Head of caudate nucleus (tissue), 42 donors: Measurements from ENCODE around the gene TSPAN32.
"Not testable (repeated sequence)": the region's sequence is repeated elsewhere in the genome, so short reads cannot be mapped to it uniquely, and the experiment has no call there.

Experiments
- DNase-seq, 42 donors: peaks; one replicate each; pipeline versions ENCODE4 v3.0.0 to v3.0.0-alpha.2; 2020 to 2021; ENCODE audit warnings: mixed read lengths in 7 of 42
- intact Hi-C: fragments of 100-400 bp; cut with DNase I; formaldehyde crosslinking; loops from one replicate; pipeline ENCODE4 v1.15.0; 2022

The TSPAN32 gene

GRCh38 chr11:2318123-2318522 lies 16.3 kb downstream of the TSPAN32 start:
- no peak for DNase-seq
- intact Hi-C loops, result loop anchor here (10.0 kb wide), 1 partner anchor 57 kb away; the partner anchor contains the start of gene CD81

DNA sequence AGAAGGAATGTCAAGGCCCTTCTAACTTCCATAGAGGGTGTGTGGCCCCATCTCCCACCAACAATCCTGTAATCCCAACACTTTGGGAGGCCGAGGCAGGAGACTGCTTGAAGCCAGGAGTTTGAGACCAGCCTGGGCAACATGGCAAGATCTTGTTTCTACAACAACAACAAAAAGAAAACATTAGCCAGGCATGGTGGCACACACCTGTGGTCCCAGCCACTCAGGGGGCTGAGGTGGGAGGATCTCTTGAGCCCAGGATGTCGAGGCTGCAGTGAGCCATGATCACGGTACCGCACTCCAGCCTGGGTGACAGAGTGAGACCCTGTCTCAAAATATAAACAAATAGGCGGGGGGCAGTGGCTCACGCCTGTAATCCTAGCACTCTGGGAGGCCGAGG lies 16.9 kb downstream of the TSPAN32 start:
- no peak for DNase-seq
- intact Hi-C loops, result loop anchor here (10.0 kb wide), 1 partner anchor 56 kb away; the partner anchor contains the start of gene CD81

GRCh38 chr11:2319791-2320472 lies 18.1 kb downstream of the TSPAN32 start:
- peak in 2 of 42 donors; percentile 13 to 24 for DNase-seq
- intact Hi-C loops, result loop anchor here (10.0 kb wide), 1 partner anchor 55 kb away; the partner anchor contains the start of gene CD81

DNA sequence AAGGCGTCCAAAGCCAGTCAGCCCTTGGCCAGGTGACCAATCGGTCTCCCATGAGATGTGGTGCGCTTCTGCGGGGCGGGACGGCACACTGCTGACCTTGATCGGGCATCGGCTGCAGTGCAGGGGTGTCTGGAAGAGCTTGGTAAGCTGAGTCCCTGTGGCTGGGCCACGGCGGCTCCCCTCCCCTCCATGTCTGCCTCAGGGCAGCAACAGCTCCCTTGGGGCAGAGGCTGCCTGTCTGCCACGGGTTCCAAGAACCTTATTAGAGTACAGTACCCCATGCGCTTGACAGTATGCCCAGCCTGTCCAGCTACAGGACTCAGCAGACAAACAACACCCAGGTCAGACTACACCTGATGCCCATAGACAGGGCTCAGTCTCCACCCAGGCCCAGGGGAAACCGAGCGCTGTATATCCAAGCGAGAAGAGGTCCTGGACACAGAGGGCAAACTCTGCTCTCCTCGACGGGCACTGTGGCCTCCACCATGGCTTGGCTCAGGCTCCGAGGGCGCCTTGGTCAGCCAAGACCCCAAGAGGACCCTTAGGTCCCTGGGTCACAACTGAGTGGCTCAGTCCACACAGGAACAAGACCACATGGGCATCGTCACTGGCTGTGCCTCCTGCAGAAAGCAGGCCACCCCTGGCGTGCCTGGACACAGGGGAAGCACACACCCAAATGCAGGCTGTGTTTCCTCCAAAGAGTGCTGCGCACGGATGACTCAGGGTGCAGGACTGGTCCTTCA lies 18.9 kb downstream of the TSPAN32 start:
- DNase-seq, result peak in 1 of 42 donors; percentile 27
- intact Hi-C loops, result no loop called here

GRCh38 chr11:2321311-2321683 lies 19.5 kb downstream of the TSPAN32 start:
- intact Hi-C loops, result no loop called here
- no peak for DNase-seq

DNA sequence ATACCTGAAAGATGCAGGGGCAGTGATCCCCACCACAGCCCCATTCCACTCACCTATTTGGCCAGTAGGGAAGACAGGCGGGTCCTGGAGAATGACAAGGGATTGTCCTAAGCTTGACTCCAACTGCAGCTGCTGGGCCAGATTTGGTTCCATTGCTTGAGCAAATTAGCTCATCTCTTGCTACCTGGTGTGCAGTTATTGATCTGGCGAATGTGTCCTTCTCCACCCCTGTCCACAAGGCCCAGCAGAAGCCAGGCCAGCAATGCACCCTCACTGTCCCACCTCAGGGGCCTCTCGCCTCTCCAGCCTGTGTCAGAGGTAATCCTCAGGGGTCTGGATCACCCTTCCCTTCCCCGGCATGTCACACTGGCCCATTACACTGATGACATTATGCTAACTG lies 23.3 kb downstream of the TSPAN32 start:
- intact Hi-C loops, result no loop called here
- DNase-seq, result peak in 1 of 42 donors; percentile 13

GRCh38 chr11:2325719-2326118 lies 23.9 kb downstream of the TSPAN32 start:
- DNase-seq, result peak in 1 of 42 donors; percentile 16
- intact Hi-C loops, result no loop called here

DNA sequence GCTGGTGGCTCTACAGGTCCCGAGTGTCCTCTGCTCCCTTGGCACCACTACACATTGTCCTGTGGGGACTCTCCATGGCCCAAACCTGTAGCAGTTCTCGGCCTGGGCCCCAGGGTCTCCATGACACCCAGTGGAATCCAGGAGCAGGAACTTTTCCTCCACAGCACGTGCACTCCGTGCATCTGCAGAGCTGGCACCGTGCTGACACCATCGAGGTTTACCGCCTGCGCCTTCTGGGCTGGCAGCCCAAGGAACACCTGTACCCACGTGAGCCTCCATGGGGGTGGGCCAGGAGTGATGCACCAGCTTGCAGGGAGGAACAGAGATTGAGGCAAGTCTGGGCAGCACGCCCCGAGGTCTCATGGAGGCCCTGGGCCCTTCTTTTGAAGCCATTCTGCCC lies 25.2 kb downstream of the TSPAN32 start:
- intact Hi-C loops, result no loop called here
- DNase-seq, result peak in 1 of 42 donors; percentile 27

DNA sequence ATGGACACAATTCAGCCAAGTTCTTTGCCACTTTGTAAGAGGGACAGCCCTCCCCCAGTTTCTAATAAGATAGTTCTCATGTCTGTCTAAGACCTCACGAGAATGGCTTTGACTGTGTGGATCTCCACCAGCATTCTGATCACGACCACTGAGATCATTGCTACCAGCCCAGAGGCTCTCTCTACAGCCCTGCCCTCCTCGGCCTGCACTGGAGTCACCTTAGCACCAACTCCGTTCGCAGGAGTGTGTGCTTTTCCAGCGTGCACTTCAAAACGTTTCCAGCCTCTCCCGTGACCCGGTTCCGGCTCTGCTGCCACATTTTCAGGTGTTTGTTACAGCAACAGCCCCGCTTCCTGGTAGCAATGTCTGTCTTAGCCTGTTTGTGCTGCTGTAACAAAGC lies 26.2 kb downstream of the TSPAN32 start:
- intact Hi-C loops, result no loop called here
- peak in 13 of 42 donors; percentile 29 to 65 (median 35) for DNase-seq

- peak in 1 of 42 donors; percentile 21 for DNase-seq
- intact Hi-C loops, result no loop called here
Measured at GRCh38 chr11:2328656-2329354, 27.0 kb downstream of the TSPAN32 start.

DNA sequence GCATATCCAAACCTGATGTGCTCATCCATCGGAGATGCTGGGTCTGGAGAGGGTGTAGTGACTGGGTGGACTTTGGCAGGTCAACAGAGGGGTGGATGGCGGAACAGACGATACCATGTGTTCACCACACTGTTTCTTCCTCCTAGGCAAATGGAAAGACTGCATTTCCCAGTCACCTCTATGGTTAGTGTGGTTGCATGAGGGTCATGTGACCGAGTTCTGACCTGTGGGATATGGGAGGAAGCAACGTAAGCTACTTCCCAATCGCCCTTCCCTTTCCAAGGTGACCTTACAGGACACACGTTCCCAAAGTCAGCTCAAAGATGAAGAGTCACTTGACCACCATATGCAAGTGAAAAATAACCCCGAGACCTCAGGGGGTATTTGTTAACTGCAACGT lies 27.7 kb downstream of the TSPAN32 start:
- intact Hi-C loops, result no loop called here
- peak in 1 of 42 donors; percentile 4 for DNase-seq

DNA sequence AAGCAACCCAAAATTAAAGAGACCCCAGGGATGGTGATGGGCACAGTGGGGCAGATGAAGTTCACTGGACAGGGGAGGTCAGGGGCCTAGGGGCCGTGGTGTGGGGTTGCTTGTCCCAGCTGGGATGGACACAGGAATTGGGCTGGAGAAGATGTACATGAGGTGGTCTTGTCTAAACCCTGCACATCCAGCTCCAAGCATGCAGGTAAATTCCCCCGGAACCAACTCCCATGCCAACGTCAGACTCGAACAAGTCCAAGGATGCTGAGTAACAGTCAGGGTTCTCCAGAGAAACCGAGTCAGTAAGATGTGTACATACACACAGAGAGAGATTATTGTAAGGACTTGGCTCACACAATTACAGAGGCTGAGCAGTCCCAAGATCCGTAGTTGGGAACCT lies 28.9 kb downstream of the TSPAN32 start:
- DNase-seq, result peak in 1 of 42 donors; percentile 9
- intact Hi-C loops, result no loop called here

- DNase-seq, result no peak
- intact Hi-C loops, result no loop called here
Measured at GRCh38 chr11:2331404-2331803, 29.6 kb downstream of the TSPAN32 start.

- DNase-seq, intact Hi-C loops: not testable (repeated sequence)
Measured at GRCh38 chr11:2332569-2332968, 30.8 kb downstream of the TSPAN32 start.

GRCh38 chr11:2333486-2334205 lies 31.8 kb downstream of the TSPAN32 start:
- DNase-seq, intact Hi-C loops: not testable (repeated sequence)

DNA sequence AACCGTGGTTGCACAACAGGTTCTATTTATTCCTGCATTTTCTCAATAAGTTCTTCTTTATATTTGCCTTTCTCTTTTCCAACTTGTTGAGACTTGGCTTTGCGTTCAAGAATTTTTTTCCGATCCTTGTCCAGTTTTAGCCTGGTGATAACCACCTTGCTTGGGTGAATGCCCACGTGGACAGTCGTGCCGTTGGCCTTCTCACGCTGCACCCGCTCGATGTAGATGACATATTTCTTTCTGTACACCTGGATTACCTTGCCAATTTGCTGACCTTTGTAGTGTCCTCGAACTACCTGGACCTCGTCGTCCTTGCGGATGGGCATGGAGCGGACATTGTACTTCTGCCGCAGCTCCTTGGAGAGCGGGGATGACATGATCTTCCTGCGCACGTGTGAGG lies 33.5 kb downstream of the TSPAN32 start:
- peak in 1 of 42 donors; percentile 16 for DNase-seq
- intact Hi-C loops, result not testable (repeated sequence)

GRCh38 chr11:2338760-2339159 lies 36.9 kb downstream of the TSPAN32 start:
- intact Hi-C loops, result not testable (repeated sequence)
- DNase-seq, result peak in 1 of 42 donors; percentile 7

DNA sequence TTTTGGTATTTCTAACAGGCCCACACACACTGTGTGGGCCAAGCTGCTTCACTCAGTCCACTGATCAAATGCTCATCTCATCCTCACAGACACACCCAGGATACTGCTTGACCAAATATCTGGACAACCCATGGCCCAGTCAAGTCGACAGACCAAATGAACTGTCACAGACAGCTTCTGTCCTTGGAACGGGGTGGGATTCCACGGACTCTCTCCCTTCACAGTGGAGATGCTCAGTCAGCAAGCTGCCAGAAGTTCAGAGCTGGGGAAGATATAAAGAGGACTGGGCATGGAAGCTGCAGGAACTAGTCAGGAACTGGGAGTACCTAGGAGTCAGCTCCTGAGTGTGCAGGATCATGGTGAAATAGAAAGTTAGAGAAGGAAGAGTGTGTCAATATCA lies 40.7 kb downstream of the TSPAN32 start:
- intact Hi-C loops, result no loop called here
- DNase-seq, result no peak

GRCh38 chr11:2342981-2343380 lies 41.2 kb downstream of the TSPAN32 start:
- DNase-seq, result peak in 1 of 42 donors; percentile 12
- intact Hi-C loops, result no loop called here
